ENCODE measurements around the gene BATF3.

DNA sequence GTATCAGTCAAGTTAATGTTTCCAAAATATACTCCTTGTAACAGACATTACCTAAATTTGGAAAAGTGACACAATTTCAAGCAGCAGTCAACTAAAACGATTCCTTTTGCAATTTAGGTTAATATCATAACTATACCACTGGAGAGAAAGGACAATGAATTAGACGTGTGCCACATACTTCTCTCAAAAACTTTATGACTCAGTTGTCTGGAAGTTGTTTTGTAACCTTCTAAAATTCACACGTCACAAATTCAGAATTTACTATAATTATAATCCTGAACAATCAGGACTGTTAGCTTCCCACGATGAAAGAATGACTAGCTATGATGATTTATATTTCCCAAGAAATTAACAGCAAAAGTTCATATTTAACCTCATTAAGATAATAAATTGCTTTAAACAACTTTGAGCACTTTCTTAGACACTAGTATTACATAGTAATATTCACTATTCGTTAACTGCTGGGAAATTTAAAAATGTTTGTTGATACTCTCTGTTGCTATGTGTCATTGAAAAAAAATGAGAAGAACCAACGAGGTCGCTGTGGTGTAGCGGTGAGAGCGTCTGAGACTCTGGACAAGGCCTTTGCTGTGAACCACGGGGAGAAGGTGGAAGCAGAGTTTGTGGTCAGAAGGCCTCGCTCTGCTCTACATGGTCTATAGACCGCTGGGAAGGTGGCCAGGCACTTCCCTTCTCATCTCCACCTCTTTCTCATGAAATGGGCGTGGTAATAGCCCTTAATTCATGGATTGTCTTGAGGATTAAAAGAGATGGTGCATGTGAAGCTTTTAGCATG is 27.9 kb upstream of the BATF3 start:
- TF ChIP-seq ZNF274 (IDR thresholded peaks at IDR 0.05; ENCODE audit: borderline replicate concordance, low read depth, low read length) (no peak), ZBTB7A (IDR thresholded peaks at IDR 0.05; ENCODE audit: borderline replicate concordance, control insufficient read depth, low read depth, low read length) (no peak), KDM5B (IDR thresholded peaks at IDR 0.05; ENCODE audit: insufficient replicate concordance, low read depth, low read length) (no peak), CEBPB (tag; IDR thresholded peaks at IDR 0.05) (no peak), TCF7L2 (IDR thresholded peaks at IDR 0.05; ENCODE audit: low read depth, low read length) (no peak), SMAD1 (IDR thresholded peaks at IDR 0.05; ENCODE audit: low read depth, low read length, partially characterized antibody) (no peak), ZNF75A (CRISPR knock-in tag; IDR thresholded peaks at IDR 0.05) (no peak), MXI1 (IDR thresholded peaks at IDR 0.05; ENCODE audit: low read depth, low read length) (no peak), NFRKB (IDR thresholded peaks at IDR 0.05; ENCODE audit: low read depth) (no peak)
- TF ChIP-seq, protein P1, sequence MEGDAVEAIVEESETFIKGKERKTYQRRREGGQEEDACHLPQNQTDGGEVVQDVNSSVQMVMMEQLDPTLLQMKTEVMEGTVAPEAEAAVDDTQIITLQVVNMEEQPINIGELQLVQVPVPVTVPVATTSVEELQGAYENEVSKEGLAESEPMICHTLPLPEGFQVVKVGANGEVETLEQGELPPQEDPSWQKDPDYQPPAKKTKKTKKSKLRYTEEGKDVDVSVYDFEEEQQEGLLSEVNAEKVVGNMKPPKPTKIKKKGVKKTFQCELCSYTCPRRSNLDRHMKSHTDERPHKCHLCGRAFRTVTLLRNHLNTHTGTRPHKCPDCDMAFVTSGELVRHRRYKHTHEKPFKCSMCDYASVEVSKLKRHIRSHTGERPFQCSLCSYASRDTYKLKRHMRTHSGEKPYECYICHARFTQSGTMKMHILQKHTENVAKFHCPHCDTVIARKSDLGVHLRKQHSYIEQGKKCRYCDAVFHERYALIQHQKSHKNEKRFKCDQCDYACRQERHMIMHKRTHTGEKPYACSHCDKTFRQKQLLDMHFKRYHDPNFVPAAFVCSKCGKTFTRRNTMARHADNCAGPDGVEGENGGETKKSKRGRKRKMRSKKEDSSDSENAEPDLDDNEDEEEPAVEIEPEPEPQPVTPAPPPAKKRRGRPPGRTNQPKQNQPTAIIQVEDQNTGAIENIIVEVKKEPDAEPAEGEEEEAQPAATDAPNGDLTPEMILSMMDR (IDR thresholded peaks at IDR 0.05 in 2 of 3, conservative IDR thresholded peaks at IDR 0.05 in 1 of 3; ENCODE audit: insufficient read depth in 2 of 3, low read depth in 1 of 3, low read length in 3 of 3), result no peak
- TF ChIP-seq, protein P2, sequence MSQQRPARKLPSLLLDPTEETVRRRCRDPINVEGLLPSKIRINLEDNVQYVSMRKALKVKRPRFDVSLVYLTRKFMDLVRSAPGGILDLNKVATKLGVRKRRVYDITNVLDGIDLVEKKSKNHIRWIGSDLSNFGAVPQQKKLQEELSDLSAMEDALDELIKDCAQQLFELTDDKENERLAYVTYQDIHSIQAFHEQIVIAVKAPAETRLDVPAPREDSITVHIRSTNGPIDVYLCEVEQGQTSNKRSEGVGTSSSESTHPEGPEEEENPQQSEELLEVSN (IDR thresholded peaks at IDR 0.05; ENCODE audit: borderline replicate concordance in 1 of 2, extremely low read depth in 1 of 2, insufficient read depth in 1 of 2, insufficient read length in 1 of 2, low read depth in 1 of 2, low read length in 1 of 2, poor library complexity in 1 of 2, severe bottlenecking in 1 of 2), result no peak
